SU-DHL-6 (cell line): ENCODE measurements around the gene SMCHD1.

Source experiments
- CTCF ChIP-seq: fragments of 200-600 bp; sonication (generic); IDR thresholded peaks from one replicate; pipeline ENCODE4 v1.5.1; 2017; ENCODE audit warnings: antibody characterized with exemption, mild to moderate bottlenecking, low read length, moderate library complexity; ENCODE audit not compliant: insufficient read depth, poor library complexity, severe bottlenecking
- EZH2phosphoT487 ChIP-seq: fragments of 200-600 bp; sonication (generic), shearing (Covaris generic); conservative IDR thresholded peaks from 2 replicates; pipeline ENCODE4 v1.6.1; 2018; ENCODE audit warnings: mild to moderate bottlenecking, antibody characterized with exemption, low read length, moderate library complexity, mixed read lengths

- TF ChIP-seq CTCF (no peak), EZH2phosphoT487 (no peak)
Observed at GRCh38 chr18:2635586-2635985, 19.9 kb upstream of the SMCHD1 start.
